Duodenal mucosa (tissue), 2 donors: ENCODE data around the gene STX18.
A peak's percentile ranks its signal among the peaks of the same experiment; 100 is the strongest.

ENCODE experiments used
- H3K27ac ChIP-seq: one replicate; pipeline ENCODE4 v1.7.0; 2013; ENCODE audit warnings: low read depth, low read length
- H3K27me3 ChIP-seq, 2 donors: one replicate each; pipeline ENCODE4 v1.7.0; 2013; ENCODE audit warnings: low read length in 2 of 2, control low read depth in 1 of 2; ENCODE audit not compliant: insufficient read depth in 2 of 2, control insufficient read depth in 1 of 2
- H3K36me3 ChIP-seq, 2 donors: one replicate each; pipeline ENCODE4 v1.7.0; 2013; ENCODE audit warnings: low read length in 2 of 2, control low read depth in 1 of 2; ENCODE audit not compliant: insufficient read depth in 2 of 2, control insufficient read depth in 1 of 2
- H3K4me1 ChIP-seq, 2 donors: one replicate each; pipeline ENCODE4 v1.7.0; 2013; ENCODE audit warnings: low read length in 2 of 2, control low read depth in 1 of 2; ENCODE audit not compliant: insufficient read depth in 2 of 2, control insufficient read depth in 1 of 2
- H3K4me3 ChIP-seq, 2 donors: one replicate each; pipeline ENCODE4 v1.7.0; 2013; ENCODE audit warnings: low read length in 2 of 2, low read depth in 1 of 2
- H3K9ac ChIP-seq, 2 donors: one replicate each; pipeline ENCODE4 v1.7.0; 2013; ENCODE audit warnings: low read length in 2 of 2, low read depth in 1 of 2
- H3K9me3 ChIP-seq, 2 donors: one replicate each; pipeline ENCODE4 v1.7.0; 2013; ENCODE audit warnings: low read length in 2 of 2, control low read depth in 1 of 2; ENCODE audit not compliant: control insufficient read depth in 1 of 2

STX18 gene

DNA sequence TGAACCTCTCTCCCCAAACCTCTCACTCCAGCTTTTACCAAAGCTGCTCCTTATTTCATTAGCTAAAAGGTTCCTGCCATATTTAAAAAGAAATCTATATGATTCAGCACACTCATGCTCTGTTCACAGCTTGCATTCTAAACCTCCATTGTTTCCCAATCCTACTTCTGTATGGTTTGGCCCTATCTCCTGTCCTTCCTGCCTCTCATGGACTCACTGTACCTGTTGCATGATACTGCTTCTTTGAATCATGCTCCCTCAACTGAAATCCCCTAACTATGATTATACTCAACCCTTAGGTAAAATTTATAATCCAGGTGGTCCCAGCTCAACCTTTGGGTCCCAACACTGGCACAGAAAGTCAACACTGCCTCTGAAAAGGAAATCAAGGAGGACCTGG lies 6.3 kb downstream of the STX18 start:
- Histone ChIP-seq H3K27ac (no peak overlapping the region), H3K27me3 (no peaks in the 10 kb centered on the region), H3K9me3 (no peaks in the 10 kb centered on the region), H3K36me3 (peaks cover 0 to 2% of the 10 kb centered on the region in 2 donors), H3K4me3 (no peak overlapping the region), H3K4me1 (peaks cover 7 to 12% of the 10 kb centered on the region in 2 donors), H3K9ac (no peak overlapping the region)

DNA sequence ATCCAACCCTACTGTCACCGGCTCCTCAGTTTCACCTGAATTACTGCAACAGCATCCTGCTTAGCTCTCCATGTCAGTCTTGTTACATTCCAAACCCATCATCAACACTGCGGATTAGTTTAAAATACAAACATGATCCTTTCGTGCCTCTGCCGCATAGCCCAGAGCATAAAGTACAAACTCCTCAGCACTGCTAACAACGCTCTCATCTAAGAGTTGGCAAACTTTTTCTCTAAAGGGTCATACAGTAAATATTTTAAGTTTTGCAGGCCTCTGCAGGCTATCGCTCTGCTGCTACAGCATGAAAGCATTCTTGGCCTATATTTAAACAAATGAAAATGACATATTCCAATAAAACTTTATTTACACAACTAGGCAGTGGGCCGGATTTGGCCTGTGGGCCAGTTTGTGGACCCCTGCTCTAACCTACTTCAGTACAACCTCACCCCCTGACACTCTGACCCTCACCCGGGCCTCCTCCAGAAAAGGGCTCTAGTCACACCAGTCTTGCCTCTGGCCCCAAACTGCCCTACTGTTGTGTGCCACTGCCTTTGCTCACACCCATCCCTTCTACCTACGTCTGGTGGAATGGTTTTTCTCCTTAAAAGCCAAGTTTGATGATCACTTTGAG lies 7.2 kb downstream of the STX18 start:
- H3K27ac ChIP-seq = no peak overlapping the region
- H3K4me3 ChIP-seq = no peak overlapping the region
- peaks cover 0 to 2% of the 10 kb centered on the region in 2 donors for H3K36me3 ChIP-seq
- H3K9ac ChIP-seq = no peak overlapping the region
- H3K4me1 ChIP-seq = peaks cover 0 to 2% of the 10 kb centered on the region in 2 donors
- no peaks in the 10 kb centered on the region for H3K27me3 ChIP-seq
- H3K9me3 ChIP-seq = no peaks in the 10 kb centered on the region

DNA sequence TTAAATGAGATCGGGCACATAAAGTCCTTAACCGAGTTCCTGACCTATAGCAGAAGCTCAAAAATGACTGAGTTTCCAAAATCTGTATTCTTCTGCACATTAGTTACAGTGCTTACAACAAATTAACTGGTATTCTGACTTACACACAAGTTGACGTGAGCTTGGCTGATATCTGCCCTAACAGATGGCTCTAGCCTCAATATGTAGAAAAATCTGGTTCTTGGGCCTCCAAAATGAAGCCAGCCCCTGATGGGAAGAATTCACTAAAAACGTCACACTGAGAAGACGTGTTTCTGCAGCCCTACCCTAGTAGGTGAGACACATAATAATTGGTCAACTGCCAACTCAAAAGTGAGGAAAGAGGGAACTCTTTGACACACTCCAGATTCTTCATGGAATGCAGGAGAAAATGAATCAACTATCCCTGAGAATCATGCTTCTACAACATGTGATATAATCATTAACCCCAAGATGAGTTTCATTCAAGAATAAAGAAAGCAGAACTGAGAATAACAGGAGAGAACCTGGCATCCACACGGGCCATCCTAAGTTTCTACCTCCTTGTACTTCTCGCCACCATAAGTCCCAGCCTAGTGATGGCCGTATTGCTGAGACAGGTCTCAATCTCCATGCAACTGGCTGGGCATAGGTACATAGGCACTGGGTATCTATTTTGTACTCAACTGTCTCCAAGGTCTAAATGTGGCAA lies 8.2 kb downstream of the STX18 start:
- Histone ChIP-seq H3K36me3 (peaks cover 0 to 4% of the 10 kb centered on the region in 2 donors), H3K4me1 (no peaks in the 10 kb centered on the region), H3K9ac (no peak overlapping the region)

DNA sequence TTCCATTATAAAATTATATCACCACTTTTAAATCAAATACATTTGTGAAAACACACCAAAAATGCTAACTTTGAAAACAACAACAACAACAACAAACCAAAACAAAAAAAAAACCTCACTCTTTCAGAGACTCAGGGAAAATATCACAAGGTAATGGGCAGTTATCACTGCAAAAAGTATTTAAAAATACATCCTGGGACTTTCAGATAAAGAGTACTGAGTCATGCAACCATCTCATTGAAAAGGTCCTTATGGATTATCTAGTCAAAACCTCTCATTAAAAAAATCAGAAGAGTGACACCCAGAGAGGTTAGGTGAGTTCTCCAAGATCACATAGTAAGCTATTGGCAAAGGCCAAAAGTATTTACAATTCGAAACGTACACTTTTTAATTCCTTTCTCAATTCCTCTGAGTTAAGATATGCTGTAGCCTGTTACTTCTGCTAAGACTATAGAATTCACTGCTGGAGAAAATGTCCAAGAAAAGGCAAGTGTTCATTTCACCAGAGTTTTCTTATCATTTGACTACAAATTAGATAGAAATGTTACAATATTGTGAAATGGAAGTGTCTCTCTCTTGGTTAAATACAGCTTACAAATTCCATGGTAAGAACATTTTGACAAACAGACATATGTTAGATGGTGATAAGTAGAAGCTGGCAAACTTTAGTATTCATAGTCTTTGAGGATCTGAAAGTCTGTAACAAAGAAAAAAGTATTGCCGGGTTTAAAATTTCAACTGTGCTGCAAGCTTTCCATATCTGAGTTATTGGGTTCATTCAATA lies 9.3 kb downstream of the STX18 start:
- H3K27ac ChIP-seq = no peak overlapping the region
- H3K9me3 ChIP-seq = no peaks in the 10 kb centered on the region
- H3K4me3 ChIP-seq = no peak overlapping the region
- no peaks in the 10 kb centered on the region for H3K4me1 ChIP-seq
- peaks cover 0 to 4% of the 10 kb centered on the region in 2 donors for H3K36me3 ChIP-seq
- H3K9ac ChIP-seq = no peak overlapping the region
- H3K27me3 ChIP-seq = no peaks in the 10 kb centered on the region

More for the DNA sequence above, 8.2 kb downstream of the STX18 start:
- no peak overlapping the region for H3K4me3 ChIP-seq
- no peak overlapping the region for H3K27ac ChIP-seq
- no peaks in the 10 kb centered on the region for H3K9me3 ChIP-seq
- H3K27me3 ChIP-seq = no peaks in the 10 kb centered on the region

DNA sequence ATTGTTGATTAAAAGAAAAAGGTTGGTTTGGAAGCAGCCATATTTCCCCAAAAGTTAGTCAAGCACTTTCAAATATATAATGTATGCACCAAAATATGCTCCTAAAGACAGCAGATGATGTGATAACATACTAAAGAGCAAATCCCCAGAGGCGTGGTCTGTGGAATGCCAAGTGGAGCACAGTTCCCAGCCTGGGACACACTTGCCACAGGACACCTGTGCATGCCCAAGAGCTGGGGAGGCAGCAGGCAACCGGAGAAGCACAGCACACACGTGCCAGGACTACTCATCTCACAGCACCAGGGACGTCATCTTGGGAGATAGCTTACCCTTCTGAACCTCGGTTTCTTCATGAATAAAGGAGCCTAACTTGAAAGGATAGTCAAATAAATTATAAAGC lies 12.5 kb downstream of the STX18 start:
- no peaks in the 10 kb centered on the region for H3K9me3 ChIP-seq
- H3K27ac ChIP-seq = no peak overlapping the region

DNA sequence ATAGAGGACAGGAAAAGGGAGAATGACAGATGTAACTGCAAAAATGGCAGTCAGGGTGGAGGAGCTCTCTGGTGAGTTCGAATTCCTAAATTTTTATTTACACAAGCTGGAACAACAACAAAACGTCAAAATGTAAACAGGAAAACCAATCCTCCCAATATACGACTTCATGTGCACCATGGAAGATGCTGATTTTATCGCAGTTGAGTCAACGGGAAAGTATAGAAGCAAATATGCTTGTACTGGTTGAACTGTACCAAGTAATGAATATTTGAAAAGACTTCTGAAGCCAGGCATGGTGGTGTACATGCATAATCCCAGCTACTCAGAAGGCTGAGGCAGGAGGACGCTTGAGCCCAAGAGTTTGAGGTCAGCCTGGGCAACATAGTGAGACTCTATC lies 15.4 kb downstream of the STX18 start:
- peaks cover 0 to 11% of the 10 kb centered on the region in 2 donors for H3K36me3 ChIP-seq
- H3K4me1 ChIP-seq = peaks cover 0 to 16% of the 10 kb centered on the region in 2 donors
- H3K27me3 ChIP-seq = no peaks in the 10 kb centered on the region
- H3K9ac ChIP-seq = no peak overlapping the region
- H3K4me3 ChIP-seq = no peak overlapping the region
- no peak overlapping the region for H3K27ac ChIP-seq
- no peaks in the 10 kb centered on the region for H3K9me3 ChIP-seq

More for the DNA sequence above, 12.5 kb downstream of the STX18 start:
- H3K27me3 ChIP-seq = no peaks in the 10 kb centered on the region
- H3K9ac ChIP-seq = no peak overlapping the region
- no peak overlapping the region for H3K4me3 ChIP-seq
- H3K4me1 ChIP-seq = peaks cover 0 to 11% of the 10 kb centered on the region in 2 donors
- peaks cover 0 to 12% of the 10 kb centered on the region in 2 donors for H3K36me3 ChIP-seq

DNA sequence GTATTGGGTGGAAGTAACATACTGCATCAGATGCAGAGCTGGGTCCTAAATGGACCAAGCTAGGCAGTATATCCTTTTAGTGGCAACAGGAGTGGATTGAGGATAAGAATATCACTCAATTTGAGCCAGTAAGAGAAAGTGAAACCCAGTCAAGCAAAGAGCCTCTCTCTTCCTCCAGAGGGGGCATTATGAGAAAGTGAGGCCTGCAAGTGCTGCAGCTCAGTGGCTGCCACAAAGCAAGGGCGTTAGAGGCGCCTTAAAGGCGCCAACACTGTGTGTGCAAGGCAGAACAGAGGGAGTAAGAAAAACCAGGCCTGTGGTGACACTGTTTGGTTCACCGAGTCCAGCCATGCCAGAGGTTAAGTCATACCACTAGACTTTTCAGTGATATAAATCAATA lies 17.5 kb downstream of the STX18 start:
- Histone ChIP-seq H3K4me3 (peak overlapping the region in 1 of 2 donors; percentile 18), H3K27me3 (no peaks in the 10 kb centered on the region), H3K27ac (no peak overlapping the region), H3K9ac (no peak overlapping the region), H3K36me3 (peaks cover 0 to 8% of the 10 kb centered on the region in 2 donors), H3K4me1 (peaks cover 0 to 16% of the 10 kb centered on the region in 2 donors), H3K9me3 (no peaks in the 10 kb centered on the region)

DNA sequence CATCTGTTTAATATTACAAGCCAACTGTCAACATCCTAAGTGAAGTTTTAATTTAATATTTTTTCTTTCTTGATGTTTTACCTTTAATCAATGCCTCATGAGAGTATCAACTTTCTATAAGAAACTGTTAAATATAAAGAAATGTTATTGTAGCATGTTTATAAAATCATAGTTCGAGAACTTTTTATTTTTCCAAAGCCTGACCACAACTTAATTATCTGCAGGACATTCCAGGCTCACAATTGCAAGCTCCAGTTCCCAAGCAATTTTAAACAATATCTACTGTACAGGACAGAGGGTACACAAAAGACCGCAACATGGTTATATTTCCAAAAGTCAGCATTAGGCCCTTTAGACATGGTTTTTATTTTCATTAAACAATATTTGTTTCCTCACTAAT lies 20.1 kb downstream of the STX18 start:
- no peak overlapping the region for H3K9ac ChIP-seq
- peaks cover 0 to 16% of the 10 kb centered on the region in 2 donors for H3K4me1 ChIP-seq
- H3K36me3 ChIP-seq = peaks cover 0 to 8% of the 10 kb centered on the region in 2 donors
- H3K4me3 ChIP-seq = no peak overlapping the region
- no peak overlapping the region for H3K27ac ChIP-seq
- no peaks in the 10 kb centered on the region for H3K27me3 ChIP-seq
- H3K9me3 ChIP-seq = no peaks in the 10 kb centered on the region

DNA sequence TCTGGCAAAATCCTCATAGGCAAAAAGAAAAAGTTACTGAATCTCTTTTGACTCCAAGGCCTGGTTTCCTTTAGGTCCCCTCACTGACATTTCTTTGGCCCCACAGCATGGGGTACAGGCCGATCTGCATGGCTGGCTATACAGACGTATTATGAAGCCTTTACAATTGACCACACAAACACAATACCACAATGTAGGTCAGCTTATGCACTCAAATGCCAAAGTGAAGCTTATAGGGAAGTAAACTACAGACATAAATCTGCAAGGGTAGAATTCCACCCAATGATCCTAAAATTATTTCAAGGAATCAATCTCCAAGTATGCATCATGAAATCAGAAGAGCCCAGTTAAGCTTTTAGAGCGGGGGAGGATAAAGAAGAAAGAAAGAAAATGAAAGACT lies 20.7 kb downstream of the STX18 start:
- Histone ChIP-seq H3K9me3 (no peaks in the 10 kb centered on the region), H3K36me3 (peaks cover 0 to 6% of the 10 kb centered on the region in 2 donors), H3K27ac (no peak overlapping the region), H3K4me3 (no peak overlapping the region), H3K9ac (no peak overlapping the region), H3K4me1 (peaks cover 0 to 16% of the 10 kb centered on the region in 2 donors), H3K27me3 (no peaks in the 10 kb centered on the region)
